Osteoblast (primary cell): Measurements from ENCODE around the gene TGM2. TPM values are rescaled to one million over a fixed set of nuclear protein-coding genes. Genes with fewer than 3 reads are reported as not detected.
A peak's percentile ranks its signal among the peaks of the same experiment; 100 is the strongest.
"Not testable (repeated sequence)": the region's sequence is repeated elsewhere in the genome, so short reads cannot be mapped to it uniquely, and the experiment has no call there.

Experiments used
- DNase-seq: peaks from one replicate; pipeline ENCODE4 v3.0.0; 2011; ENCODE audit warnings: low spot score, mixed read lengths; ENCODE audit not compliant: insufficient read length; ENCODE audit errors: missing footprints
- H2AFZ ChIP-seq: 2 replicates; pipeline ENCODE4 v1.6.0; 2011; ENCODE audit warnings: mild to moderate bottlenecking, low read length
- H3K27ac ChIP-seq: 2 replicates; pipeline ENCODE4 v1.5.1; 2011; ENCODE audit warnings: mild to moderate bottlenecking, low read depth, low read length, moderate library complexity
- H3K27me3 ChIP-seq: 2 replicates; pipeline ENCODE4 v1.6.0; 2012; ENCODE audit warnings: mild to moderate bottlenecking, control low read depth, inconsistent platforms, low read length, moderate library complexity; ENCODE audit not compliant: insufficient read depth
- H3K36me3 ChIP-seq: 2 replicates; pipeline ENCODE4 v1.5.1; 2011; ENCODE audit warnings: mild to moderate bottlenecking, low read length, control low read depth, moderate library complexity; ENCODE audit not compliant: insufficient read depth
- H3K4me1 ChIP-seq: 2 replicates; pipeline ENCODE4 v1.5.1; 2011; ENCODE audit warnings: mild to moderate bottlenecking, low read length, control low read depth, moderate library complexity; ENCODE audit not compliant: insufficient read depth
- H3K4me2 ChIP-seq: 2 replicates; pipeline ENCODE4 v1.6.0; 2011; ENCODE audit warnings: mild to moderate bottlenecking, low read length; ENCODE audit not compliant: insufficient read depth
- H3K4me3 ChIP-seq: fragments of 200-600 bp; sonication (generic); 3 replicates; pipeline ENCODE4 v1.5.1; 2012; ENCODE audit warnings: mild to moderate bottlenecking, low read length, inconsistent platforms; ENCODE audit not compliant: insufficient read depth
- H3K79me2 ChIP-seq: 2 replicates; pipeline ENCODE4 v1.6.0; 2012; ENCODE audit warnings: mild to moderate bottlenecking, low read length, control low read depth, inconsistent platforms; ENCODE audit not compliant: insufficient read depth
- H3K9me3 ChIP-seq: 2 replicates; pipeline ENCODE4 v1.5.1; 2011; ENCODE audit warnings: low read depth, low read length, control low read depth
- H4K20me1 ChIP-seq: 2 replicates; pipeline ENCODE4 v1.6.0; 2012; ENCODE audit warnings: mild to moderate bottlenecking, low read length, control low read depth; ENCODE audit not compliant: insufficient read depth
- total RNA-seq: library from RNA; depleted of rRNA; stranded (reverse); fragments of >200 nt; gene quantifications from 2 replicates; pipeline ENCODE4 v1.2.3, GENCODE V29; 2012
- TF ChIP-seq, protein P1 (sequence below): IDR thresholded peaks from 2 replicates; pipeline ENCODE4 v1.5.1; 2011; ENCODE audit warnings: mild to moderate bottlenecking, low read depth, low read length, moderate library complexity; ENCODE audit errors: extremely low read depth

The TGM2 gene
- total RNA-seq, 1 donor = 78.2 TPM

- TF ChIP-seq, protein P1, sequence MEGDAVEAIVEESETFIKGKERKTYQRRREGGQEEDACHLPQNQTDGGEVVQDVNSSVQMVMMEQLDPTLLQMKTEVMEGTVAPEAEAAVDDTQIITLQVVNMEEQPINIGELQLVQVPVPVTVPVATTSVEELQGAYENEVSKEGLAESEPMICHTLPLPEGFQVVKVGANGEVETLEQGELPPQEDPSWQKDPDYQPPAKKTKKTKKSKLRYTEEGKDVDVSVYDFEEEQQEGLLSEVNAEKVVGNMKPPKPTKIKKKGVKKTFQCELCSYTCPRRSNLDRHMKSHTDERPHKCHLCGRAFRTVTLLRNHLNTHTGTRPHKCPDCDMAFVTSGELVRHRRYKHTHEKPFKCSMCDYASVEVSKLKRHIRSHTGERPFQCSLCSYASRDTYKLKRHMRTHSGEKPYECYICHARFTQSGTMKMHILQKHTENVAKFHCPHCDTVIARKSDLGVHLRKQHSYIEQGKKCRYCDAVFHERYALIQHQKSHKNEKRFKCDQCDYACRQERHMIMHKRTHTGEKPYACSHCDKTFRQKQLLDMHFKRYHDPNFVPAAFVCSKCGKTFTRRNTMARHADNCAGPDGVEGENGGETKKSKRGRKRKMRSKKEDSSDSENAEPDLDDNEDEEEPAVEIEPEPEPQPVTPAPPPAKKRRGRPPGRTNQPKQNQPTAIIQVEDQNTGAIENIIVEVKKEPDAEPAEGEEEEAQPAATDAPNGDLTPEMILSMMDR = no peak
- Histone ChIP-seq H3K36me3 (no peaks in the 10 kb centered on the region), H3K4me1 (peaks cover 31% of the 10 kb centered on the region), H4K20me1 (no peaks in the 10 kb centered on the region), H3K79me2 (no peaks in the 10 kb centered on the region), H3K27me3 (no peaks in the 10 kb centered on the region), H3K27ac (peak overlapping the region; percentile 89), H3K4me2 (no peak overlapping the region), H3K4me3 (no peak overlapping the region), H2AFZ (no peak overlapping the region), H3K9me3 (no peaks in the 10 kb centered on the region)
- DNase-seq = no peak
These were observed 56.0 kb downstream of the TGM2 start for GRCh38 chr20:38108986-38109541.

- no peak overlapping the region for H3K4me2 ChIP-seq
- DNase-seq = no peak
- H3K4me3 ChIP-seq = no peak overlapping the region
- H3K27me3 ChIP-seq = no peaks in the 10 kb centered on the region
- no peak overlapping the region for H2AFZ ChIP-seq
- TF ChIP-seq, protein P1 = no peak
- H3K27ac ChIP-seq = peak overlapping the region; percentile 89
- H3K79me2 ChIP-seq = no peaks in the 10 kb centered on the region
- no peaks in the 10 kb centered on the region for H4K20me1 ChIP-seq
- H3K9me3 ChIP-seq = no peaks in the 10 kb centered on the region
- H3K4me1 ChIP-seq = peaks cover 27% of the 10 kb centered on the region
- H3K36me3 ChIP-seq = no peaks in the 10 kb centered on the region
These were observed 56.6 kb downstream of the TGM2 start for GRCh38 chr20:38108438-38108985.

- not testable (repeated sequence) for H3K4me2 ChIP-seq, H3K4me3 ChIP-seq, H3K27ac ChIP-seq, H3K79me2 ChIP-seq, H3K36me3 ChIP-seq, H4K20me1 ChIP-seq, H3K27me3 ChIP-seq, H3K9me3 ChIP-seq, H2AFZ ChIP-seq, DNase-seq
- H3K4me1 ChIP-seq = peaks cover 27% of the 10 kb centered on the region
These were observed 57.2 kb downstream of the TGM2 start for GRCh38 chr20:38107916-38108315.

DNA sequence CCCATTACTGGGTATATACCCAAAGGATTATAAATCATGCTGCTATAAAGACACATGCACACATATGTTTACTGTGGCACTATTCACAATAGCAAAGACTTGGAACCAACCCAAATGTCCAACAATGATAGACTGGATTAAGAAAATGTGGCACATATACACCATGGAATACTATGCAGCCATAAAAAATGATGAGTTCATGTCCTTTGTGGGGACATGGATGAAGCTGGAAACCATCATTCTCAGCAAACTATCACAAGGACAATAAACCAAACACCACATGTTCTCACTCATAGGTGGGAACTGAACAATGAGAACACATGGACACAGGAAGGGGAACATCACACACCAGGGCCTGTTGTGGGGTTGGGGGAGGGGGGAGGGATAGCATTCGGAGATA, 57.7 kb downstream of the TGM2 start:
- not testable (repeated sequence) for H3K4me2 ChIP-seq, H3K27ac ChIP-seq, H4K20me1 ChIP-seq, H3K27me3 ChIP-seq, H3K36me3 ChIP-seq, H3K4me3 ChIP-seq, H3K9me3 ChIP-seq, H2AFZ ChIP-seq, H3K79me2 ChIP-seq, DNase-seq
- H3K4me1 ChIP-seq = peaks cover 27% of the 10 kb centered on the region

DNA sequence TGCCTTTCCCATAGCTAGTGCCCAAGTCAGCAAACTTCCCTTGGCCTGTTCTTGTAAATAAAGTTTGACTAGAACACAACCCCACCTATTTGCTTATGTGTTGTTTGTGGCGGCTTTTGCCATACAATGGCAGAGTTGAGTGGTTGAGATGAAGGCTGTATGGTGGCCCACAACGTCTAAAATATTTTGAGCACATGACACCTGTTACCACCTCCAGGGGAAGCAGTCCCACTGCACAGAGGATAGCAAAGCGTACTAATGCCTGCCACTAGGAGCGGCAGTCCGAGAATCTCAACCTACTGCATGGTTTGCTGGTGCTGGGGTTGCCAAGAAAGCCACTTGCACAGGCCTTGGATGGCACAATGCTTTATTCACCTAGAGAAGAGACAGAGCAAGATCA, 58.6 kb downstream of the TGM2 start:
- no peak overlapping the region for H3K4me2 ChIP-seq
- TF ChIP-seq, protein P1 = no peak

More for the DNA sequence above, 58.6 kb downstream of the TGM2 start:
- Histone ChIP-seq H3K4me1 (peaks cover 27% of the 10 kb centered on the region), H3K4me3 (no peak overlapping the region), H3K9me3 (no peaks in the 10 kb centered on the region), H3K27ac (no peak overlapping the region), H4K20me1 (no peaks in the 10 kb centered on the region), H2AFZ (no peak overlapping the region), H3K27me3 (no peaks in the 10 kb centered on the region), H3K36me3 (no peaks in the 10 kb centered on the region), H3K79me2 (no peaks in the 10 kb centered on the region)
- DNase-seq = no peak
